Upper lobe of right lung (tissue), 1 donor: ENCODE data around the gene USP24. TPM values are rescaled to one million over a fixed set of nuclear protein-coding genes. Genes with fewer than 3 reads are reported as not detected.
"Not testable (repeated sequence)": the region's sequence is repeated elsewhere in the genome, so short reads cannot be mapped to it uniquely, and the experiment has no call there.

Experiments used
- ATAC-seq: fragments of 200-7000 bp; cut with Tn5 transposase; one replicate; pipeline ENCODE4 v1.9.1; 2020; ENCODE audit warnings: mild to moderate bottlenecking, moderate library complexity
- DNase-seq: peaks from one replicate; pipeline ENCODE4 v3.0.0-alpha.2; 2020
- H3K27ac ChIP-seq: fragments of 200-600 bp; one replicate; pipeline ENCODE4 v1.8.0; 2022
- H3K27me3 ChIP-seq: fragments of 200-600 bp; one replicate; pipeline ENCODE4 v1.8.0; 2022; ENCODE audit warnings: mild to moderate bottlenecking
- H3K36me3 ChIP-seq: fragments of 200-600 bp; one replicate; pipeline ENCODE4 v1.8.0; 2022
- H3K4me1 ChIP-seq: fragments of 200-600 bp; one replicate; pipeline ENCODE4 v1.8.0; 2022
- H3K4me3 ChIP-seq: fragments of 200-600 bp; one replicate; pipeline ENCODE4 v1.8.0; 2022; ENCODE audit warnings: mild to moderate bottlenecking
- H3K9me3 ChIP-seq: fragments of 200-600 bp; one replicate; pipeline ENCODE4 v1.8.0; 2022
- CTCF ChIP-seq: fragments of 200-600 bp; IDR thresholded peaks from one replicate; pipeline ENCODE4 v1.8.0; 2022; ENCODE audit warnings: antibody characterized with exemption
- intact Hi-C: fragments of 100-400 bp; cut with DNase I; formaldehyde crosslinking; loops from one replicate; pipeline ENCODE4 v1.11.0; 2022
- total RNA-seq: library from RNA; stranded (reverse); fragmentation: NEBNext Ultra II Directional; extraction: Animal tissue kit (Norgen Biotek cat#: 25700); gene quantifications from one replicate; pipeline ENCODE4 v1.2.1, GENCODE V29; 2021
- donor health status: DM: no; HTN: yes; CAD: no; lungs with severe emphysema.

Gene USP24
- total RNA-seq, 1 donor from 2014 or later = 39.5 TPM

GRCh38 chr1:55127827-55128343 lies 87.3 kb downstream of the USP24 start:
- ATAC-seq = peak; percentile 35
- H3K36me3 ChIP-seq = peaks cover 90% of the 10 kb centered on the region

GRCh38 chr1:55124470-55124869 lies 90.7 kb downstream of the USP24 start:
- Histone ChIP-seq H3K4me1 (peaks cover 6% of the 10 kb centered on the region), H3K36me3 (peaks cover 90% of the 10 kb centered on the region), H3K27ac (no peak overlapping the region), H3K27me3 (no peaks in the 10 kb centered on the region), H3K9me3 (no peaks in the 10 kb centered on the region), H3K4me3 (no peak overlapping the region)
- intact Hi-C loops = no loop called here
- no peak for ATAC-seq
- DNase-seq = no peak
- TF ChIP-seq CTCF = no peak

More at GRCh38 chr1:55127827-55128343, 87.3 kb downstream of the USP24 start:
- no peak for TF ChIP-seq CTCF
- Histone ChIP-seq H3K4me1 (peaks cover 6% of the 10 kb centered on the region), H3K27ac (no peak overlapping the region), H3K4me3 (no peak overlapping the region), H3K27me3 (no peaks in the 10 kb centered on the region), H3K9me3 (no peaks in the 10 kb centered on the region)
- intact Hi-C loops = no loop called here
- no peak for DNase-seq

GRCh38 chr1:55120538-55120937 lies 94.6 kb downstream of the USP24 start:
- ATAC-seq (no peak), DNase-seq (no peak)
- Histone ChIP-seq H3K4me3 (no peak overlapping the region), H3K9me3 (no peaks in the 10 kb centered on the region), H3K27me3 (no peaks in the 10 kb centered on the region), H3K27ac (no peak overlapping the region), H3K4me1 (no peaks in the 10 kb centered on the region), H3K36me3 (peaks cover 88% of the 10 kb centered on the region)
- intact Hi-C loops = no loop called here
- no peak for TF ChIP-seq CTCF

- Histone ChIP-seq H3K4me3 (no peak overlapping the region), H3K27ac (no peak overlapping the region), H3K27me3 (no peaks in the 10 kb centered on the region), H3K9me3 (no peaks in the 10 kb centered on the region), H3K4me1 (no peaks in the 10 kb centered on the region), H3K36me3 (peaks cover 79% of the 10 kb centered on the region)
- TF ChIP-seq CTCF = no peak
- intact Hi-C loops = no loop called here
- no peak for DNase-seq
- ATAC-seq = no peak
Measured at GRCh38 chr1:55118651-55119329, 96.4 kb downstream of the USP24 start.

- H3K4me1 ChIP-seq = no peaks in the 10 kb centered on the region
- no peak overlapping the region for H3K27ac ChIP-seq
- intact Hi-C loops = no loop called here
- ATAC-seq = no peak
- no peaks in the 10 kb centered on the region for H3K9me3 ChIP-seq
- H3K4me3 ChIP-seq = no peak overlapping the region
- peaks cover 77% of the 10 kb centered on the region for H3K36me3 ChIP-seq
- no peaks in the 10 kb centered on the region for H3K27me3 ChIP-seq
- TF ChIP-seq CTCF = no peak
- DNase-seq = no peak
Measured at GRCh38 chr1:55117941-55118340, 97.2 kb downstream of the USP24 start.

- intact Hi-C loops, ATAC-seq, DNase-seq, H3K27ac ChIP-seq, H3K4me1 ChIP-seq, H3K4me3 ChIP-seq, H3K27me3 ChIP-seq, H3K9me3 ChIP-seq: not testable (repeated sequence)
- H3K36me3 ChIP-seq = peaks cover 95% of the 10 kb centered on the region
Measured at GRCh38 chr1:55109005-55109404, 106.2 kb downstream of the USP24 start.
